ENCODE measurements around the gene DIRAS2.

Gene DIRAS2

DNA sequence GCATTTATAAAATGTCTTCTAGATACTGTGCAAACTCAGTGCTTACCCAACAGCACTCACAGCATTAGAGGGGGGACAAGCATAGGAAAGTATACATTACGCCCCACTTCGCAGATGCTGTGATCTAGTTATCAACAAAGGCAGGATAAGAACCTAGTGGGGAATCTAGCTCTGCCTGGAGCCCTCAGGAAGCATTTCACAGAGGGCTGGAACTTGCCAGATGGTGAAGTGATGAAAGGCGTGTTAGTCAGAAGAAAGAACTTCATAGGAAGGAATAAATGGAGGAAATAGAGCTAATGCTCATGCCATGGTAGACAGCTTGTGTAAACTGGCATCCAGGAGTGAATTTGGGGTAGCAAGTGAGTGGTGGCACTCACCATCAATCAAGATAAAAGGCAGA is 25.8 kb downstream of the DIRAS2 start:
- no peaks in the 10 kb centered on the region for H3K4me1 ChIP-seq
- H3K4me3 ChIP-seq = no peak overlapping the region
- no peak for TF ChIP-seq Cebpa-rat (IDR thresholded peaks at IDR 0.05)
- H3K27me3 ChIP-seq = no peaks in the 10 kb centered on the region
- H3K9me3 ChIP-seq = no peaks in the 10 kb centered on the region
- H3K36me3 ChIP-seq = no peaks in the 10 kb centered on the region
- H3K27ac ChIP-seq = no peak overlapping the region
- H3K9ac ChIP-seq = no peak overlapping the region
- no peaks in the 10 kb centered on the region for H4K20me1 ChIP-seq
- H3K4me2 ChIP-seq = no peak overlapping the region

DNA sequence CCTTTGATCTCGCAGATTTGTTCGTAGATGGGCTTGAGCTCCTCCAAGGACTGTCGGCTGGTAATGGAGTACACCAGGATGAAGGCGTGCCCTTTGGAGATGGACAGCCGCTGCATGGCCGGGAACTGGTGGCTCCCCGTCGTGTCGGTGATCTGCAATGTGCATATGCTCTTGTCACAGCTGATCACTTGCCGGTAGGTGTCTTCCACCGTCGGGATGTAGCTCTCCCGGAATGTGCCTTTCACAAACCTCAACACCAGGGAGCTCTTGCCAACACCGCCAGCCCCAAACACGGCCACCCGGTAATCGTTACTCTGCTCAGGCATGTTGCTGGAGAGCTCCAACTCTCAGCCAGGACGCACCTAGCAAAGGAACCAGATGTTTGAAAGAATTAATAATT is 29.1 kb downstream of the DIRAS2 start:
- Histone ChIP-seq H3K27ac (no peak overlapping the region), H3K36me3 (no peaks in the 10 kb centered on the region), H3K4me2 (no peak overlapping the region), H3K9me3 (no peaks in the 10 kb centered on the region), H3K27me3 (no peaks in the 10 kb centered on the region), H3K4me3 (no peak overlapping the region), H3K9ac (no peak overlapping the region), H3K4me1 (0 out of 2 replicates have a peak, but pooled peaks cover 4% of the 10 kb centered on the region), H4K20me1 (no peaks in the 10 kb centered on the region)
- no peak for TF ChIP-seq Cebpa-rat (IDR thresholded peaks at IDR 0.05)

DNA sequence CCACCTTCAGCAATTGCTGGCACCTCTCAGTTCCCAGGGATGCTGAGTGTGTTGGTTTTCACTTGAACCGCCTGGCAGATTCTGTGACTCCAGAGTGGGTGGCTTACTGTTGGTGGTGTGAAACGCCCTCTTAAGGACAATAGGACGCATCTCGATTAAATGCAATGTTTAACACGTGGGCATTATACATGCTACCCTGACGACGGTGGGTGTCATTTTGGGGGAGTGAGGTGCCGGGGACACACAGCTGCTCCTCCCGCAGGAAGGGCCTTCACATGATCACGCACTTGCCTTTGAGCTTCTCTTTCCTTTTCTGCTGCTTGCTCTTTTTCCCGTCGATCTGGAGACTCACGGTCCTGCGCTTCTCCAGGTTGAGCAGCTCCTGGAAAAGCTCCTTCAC is 29.7 kb downstream of the DIRAS2 start:
- Histone ChIP-seq H3K4me2 (no peak overlapping the region), H4K20me1 (no peaks in the 10 kb centered on the region), H3K27me3 (no peaks in the 10 kb centered on the region), H3K9ac (no peak overlapping the region), H3K4me1 (0 out of 2 replicates have a peak, but pooled peaks cover 4% of the 10 kb centered on the region), H3K36me3 (no peaks in the 10 kb centered on the region), H3K27ac (no peak overlapping the region), H3K9me3 (no peaks in the 10 kb centered on the region), H3K4me3 (no peak overlapping the region)
- TF ChIP-seq Cebpa-rat (IDR thresholded peaks at IDR 0.05) = no peak

DNA sequence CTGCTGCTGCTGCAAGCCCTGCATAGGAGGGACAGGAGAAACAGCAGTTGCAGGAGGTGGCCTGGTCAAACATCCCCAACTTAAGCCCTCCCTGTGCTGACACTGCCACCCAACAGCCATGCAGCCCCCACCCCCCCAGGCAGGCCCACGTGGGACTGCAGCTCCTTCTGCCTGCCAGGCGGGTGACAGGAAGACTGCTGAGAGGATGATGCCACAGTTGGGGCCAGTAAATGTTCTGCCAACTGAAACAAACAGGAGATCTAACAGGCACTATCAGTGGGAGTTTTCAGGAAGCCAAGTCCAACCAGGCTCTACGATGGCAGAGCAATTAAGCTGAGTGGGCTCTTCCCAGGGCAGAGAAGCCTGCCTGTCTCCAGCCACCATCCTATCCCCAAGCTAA is 31.1 kb downstream of the DIRAS2 start:
- Histone ChIP-seq H3K27me3 (no peaks in the 10 kb centered on the region), H4K20me1 (no peaks in the 10 kb centered on the region), H3K4me3 (no peak overlapping the region), H3K4me1 (0 out of 2 replicates have a peak, but pooled peaks cover 4% of the 10 kb centered on the region), H3K9me3 (no peaks in the 10 kb centered on the region), H3K9ac (no peak overlapping the region), H3K27ac (no peak overlapping the region), H3K4me2 (no peak overlapping the region), H3K36me3 (no peaks in the 10 kb centered on the region)
- no peak for TF ChIP-seq Cebpa-rat (IDR thresholded peaks at IDR 0.05)

DNA sequence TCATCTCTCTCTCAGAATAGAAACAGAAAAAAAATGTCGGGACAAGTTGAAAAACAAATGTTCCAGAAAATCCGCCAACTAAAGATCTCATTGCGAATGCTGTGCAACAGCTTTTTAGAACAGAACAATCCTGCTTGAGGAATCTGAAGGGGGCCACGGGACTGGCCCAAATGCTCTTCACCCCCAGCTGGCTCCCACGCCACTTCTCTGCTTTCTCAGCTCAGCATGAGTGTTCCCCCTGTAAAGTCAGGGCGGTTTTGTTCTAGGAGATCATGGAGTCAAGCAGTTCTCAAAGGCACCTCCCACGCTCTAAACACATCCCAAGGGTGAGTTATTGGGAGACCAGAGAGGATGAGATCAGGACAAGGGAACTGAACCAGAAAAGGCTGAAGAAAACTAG is 31.5 kb downstream of the DIRAS2 start:
- Histone ChIP-seq H3K4me3 (no peak overlapping the region), H3K27ac (no peak overlapping the region), H3K9ac (no peak overlapping the region), H3K36me3 (no peaks in the 10 kb centered on the region), H3K27me3 (no peaks in the 10 kb centered on the region), H4K20me1 (no peaks in the 10 kb centered on the region), H3K4me2 (no peak overlapping the region), H3K4me1 (0 out of 2 replicates have a peak, but pooled peaks cover 4% of the 10 kb centered on the region), H3K9me3 (no peaks in the 10 kb centered on the region)
- TF ChIP-seq Cebpa-rat (IDR thresholded peaks at IDR 0.05) = no peak

DNA sequence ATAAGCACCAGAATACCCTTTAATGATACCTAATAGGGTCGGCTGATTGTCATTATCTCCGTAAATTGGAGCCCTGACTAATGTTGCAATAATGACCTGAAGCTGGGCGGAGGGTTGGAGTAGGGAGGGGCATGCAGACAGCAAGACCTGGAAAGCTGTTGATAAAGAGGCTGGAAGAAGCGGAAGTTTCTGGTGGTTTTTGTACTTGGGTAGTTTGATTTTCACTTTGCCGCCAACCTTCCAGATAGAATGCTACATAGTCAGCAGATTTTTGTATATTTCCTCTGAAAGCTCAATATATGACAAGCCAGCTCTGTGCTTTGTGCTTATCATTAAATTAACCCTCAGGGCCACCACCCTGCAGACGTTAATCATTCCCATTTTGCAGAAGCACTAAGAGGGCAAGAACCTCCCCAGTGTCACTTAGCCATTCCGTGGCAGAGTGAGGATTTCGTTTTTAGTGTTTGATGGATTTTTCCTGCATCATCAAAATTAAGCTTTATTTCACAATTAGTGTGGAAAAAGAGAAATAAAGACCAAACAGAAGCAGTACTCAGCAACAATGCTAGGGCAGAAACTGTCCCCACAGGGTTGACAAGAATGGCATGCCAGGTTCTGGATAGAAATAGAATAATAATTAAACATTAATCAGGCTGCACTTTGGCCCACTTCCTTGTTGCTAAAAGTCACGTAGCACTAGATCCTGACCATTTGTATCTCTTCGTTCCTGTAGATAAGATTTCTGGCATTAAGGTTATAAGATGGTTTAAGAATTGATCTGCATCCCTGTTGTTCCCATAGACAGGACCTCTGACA is 34.7 kb downstream of the DIRAS2 start:
- no peak for TF ChIP-seq Cebpa-rat (IDR thresholded peaks at IDR 0.05)

DNA sequence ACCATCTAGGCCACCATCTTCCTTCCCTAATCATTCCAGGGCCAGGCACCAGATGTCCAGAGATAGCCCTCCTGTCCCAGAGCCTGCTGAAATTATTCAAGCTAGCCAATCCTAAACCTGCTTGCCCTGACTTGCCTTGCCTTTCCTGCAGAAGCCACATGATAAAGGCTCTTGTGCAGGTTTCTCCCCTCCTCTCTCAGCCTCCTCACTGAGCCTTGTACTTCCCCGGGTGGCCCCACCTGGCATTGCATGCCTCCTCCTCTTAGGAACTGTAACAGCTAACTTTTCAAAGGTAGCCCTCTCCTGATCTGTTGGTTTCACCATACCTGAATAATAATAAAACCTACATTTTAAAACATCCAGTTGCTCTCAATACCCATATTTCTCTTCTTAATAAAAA is 42.6 kb downstream of the DIRAS2 start:
- Histone ChIP-seq H3K9me3 (no peaks in the 10 kb centered on the region), H3K9ac (no peak overlapping the region), H3K4me3 (no peak overlapping the region), H3K36me3 (no peaks in the 10 kb centered on the region), H3K27ac (no peak overlapping the region), H3K27me3 (no peaks in the 10 kb centered on the region), H3K4me2 (no peak overlapping the region), H4K20me1 (no peaks in the 10 kb centered on the region), H3K4me1 (no peaks in the 10 kb centered on the region)
- TF ChIP-seq Cebpa-rat (IDR thresholded peaks at IDR 0.05) = no peak

More for the DNA sequence above, 34.7 kb downstream of the DIRAS2 start:
- no peak overlapping the region for H3K9ac ChIP-seq
- no peaks in the 10 kb centered on the region for H4K20me1 ChIP-seq
- no peak overlapping the region for H3K4me2 ChIP-seq
- 0 out of 2 replicates have a peak, but pooled peaks cover 4% of the 10 kb centered on the region for H3K4me1 ChIP-seq
- H3K27me3 ChIP-seq = no peaks in the 10 kb centered on the region
- H3K9me3 ChIP-seq = no peaks in the 10 kb centered on the region
- no peak overlapping the region for H3K27ac ChIP-seq
- no peaks in the 10 kb centered on the region for H3K36me3 ChIP-seq
- H3K4me3 ChIP-seq = no peak overlapping the region

DNA sequence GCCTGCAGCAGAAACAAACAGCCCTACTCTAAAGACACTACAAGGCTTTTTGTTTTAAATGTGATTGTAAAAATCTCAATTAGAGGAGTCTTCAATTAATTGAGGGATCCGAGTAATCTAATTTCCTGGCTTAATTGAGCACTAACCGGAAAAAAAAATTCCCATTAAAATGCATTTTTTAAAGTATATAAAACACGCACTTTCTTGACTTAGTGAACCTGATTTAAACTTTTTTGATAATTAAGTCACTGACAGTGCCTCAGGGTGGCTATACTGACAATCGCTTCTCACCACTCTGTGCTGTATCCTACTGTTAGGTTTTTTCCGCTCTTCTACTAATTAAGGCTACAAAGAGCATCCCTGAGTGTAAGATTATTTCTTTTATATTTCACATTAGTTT is 44.4 kb downstream of the DIRAS2 start:
- TF ChIP-seq Cebpa-rat (IDR thresholded peaks at IDR 0.05) = no peak
- H3K4me3 ChIP-seq = no peak overlapping the region
- H3K27ac ChIP-seq = no peak overlapping the region
- no peaks in the 10 kb centered on the region for H4K20me1 ChIP-seq
- H3K9me3 ChIP-seq = no peaks in the 10 kb centered on the region
- no peak overlapping the region for H3K4me2 ChIP-seq
- H3K36me3 ChIP-seq = no peaks in the 10 kb centered on the region
- no peaks in the 10 kb centered on the region for H3K4me1 ChIP-seq
- H3K27me3 ChIP-seq = no peaks in the 10 kb centered on the region
- H3K9ac ChIP-seq = no peak overlapping the region

DNA sequence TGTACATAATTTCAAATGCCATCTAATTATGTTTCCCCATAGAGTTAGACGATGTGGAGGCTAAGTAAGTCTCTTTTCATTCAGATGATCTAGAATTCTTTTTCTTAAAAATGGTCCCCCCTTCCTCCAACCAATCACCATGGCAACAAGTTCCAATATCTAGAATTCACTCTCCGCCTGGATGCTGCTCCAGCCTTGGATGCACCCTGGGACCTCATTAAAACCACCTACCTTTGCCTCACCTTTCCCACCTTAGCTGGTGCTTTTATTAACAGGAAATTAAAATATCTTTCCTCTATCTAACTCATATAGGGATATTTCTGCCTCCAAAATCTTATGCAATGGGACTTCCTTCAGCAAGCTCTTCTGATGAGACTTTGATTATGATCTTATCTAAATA is 49.0 kb downstream of the DIRAS2 start:
- no peaks in the 10 kb centered on the region for H3K9me3 ChIP-seq
- H3K4me3 ChIP-seq = no peak overlapping the region
- no peak for TF ChIP-seq Cebpa-rat (IDR thresholded peaks at IDR 0.05)
- no peak overlapping the region for H3K4me2 ChIP-seq
- H3K36me3 ChIP-seq = no peaks in the 10 kb centered on the region
- H3K9ac ChIP-seq = no peak overlapping the region
- no peaks in the 10 kb centered on the region for H3K4me1 ChIP-seq
- H4K20me1 ChIP-seq = no peaks in the 10 kb centered on the region
- no peaks in the 10 kb centered on the region for H3K27me3 ChIP-seq
- H3K27ac ChIP-seq = no peak overlapping the region

DNA sequence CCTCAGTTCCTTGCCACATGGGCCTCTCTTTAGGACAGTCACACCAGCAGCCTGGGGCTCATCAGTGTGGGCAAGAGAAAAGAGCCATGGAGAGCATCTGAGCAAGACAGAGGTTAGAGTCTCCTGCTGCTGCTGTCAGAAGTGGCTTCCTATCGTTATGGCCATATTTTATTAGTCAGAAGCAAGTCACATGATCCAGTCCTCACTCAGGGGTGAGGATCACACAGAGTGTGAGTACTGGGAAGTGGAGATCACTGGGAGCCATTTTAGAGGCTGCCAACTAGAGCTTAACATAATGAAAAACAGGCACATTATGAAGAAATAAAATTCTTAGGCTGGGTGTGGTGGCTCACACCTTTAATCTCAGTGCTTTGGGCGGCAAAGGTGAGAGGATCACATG is 62.0 kb downstream of the DIRAS2 start:
- H3K4me2 ChIP-seq = no peak overlapping the region
- 0 out of 2 replicates have a peak, but pooled peaks cover 6% of the 10 kb centered on the region for H3K9me3 ChIP-seq

More for the DNA sequence above, 62.0 kb downstream of the DIRAS2 start:
- no peak overlapping the region for H3K9ac ChIP-seq
- H3K36me3 ChIP-seq = no peaks in the 10 kb centered on the region
- no peaks in the 10 kb centered on the region for H3K27me3 ChIP-seq
- peaks cover 9% of the 10 kb centered on the region; the same call in 1 of the 2 replicates for H3K4me1 ChIP-seq
- no peak overlapping the region for H3K4me3 ChIP-seq
- no peaks in the 10 kb centered on the region for H4K20me1 ChIP-seq
- H3K27ac ChIP-seq = no peak overlapping the region
- no peak for TF ChIP-seq Cebpa-rat (IDR thresholded peaks at IDR 0.05)
